Osteoblast (primary cell): Measurements from ENCODE around the gene SREK1IP1. TPM values are rescaled to one million over a fixed set of nuclear protein-coding genes. Genes with fewer than 3 reads are reported as not detected.

Experiments used
- DNase-seq: peaks from one replicate; pipeline ENCODE4 v3.0.0; 2011; ENCODE audit warnings: low spot score, mixed read lengths; ENCODE audit not compliant: insufficient read length; ENCODE audit errors: missing footprints
- H2AFZ ChIP-seq: 2 replicates; pipeline ENCODE4 v1.6.0; 2011; ENCODE audit warnings: mild to moderate bottlenecking, low read length
- H3K27ac ChIP-seq: 2 replicates; pipeline ENCODE4 v1.5.1; 2011; ENCODE audit warnings: mild to moderate bottlenecking, low read depth, low read length, moderate library complexity
- H3K27me3 ChIP-seq: 2 replicates; pipeline ENCODE4 v1.6.0; 2012; ENCODE audit warnings: mild to moderate bottlenecking, control low read depth, inconsistent platforms, low read length, moderate library complexity; ENCODE audit not compliant: insufficient read depth
- H3K36me3 ChIP-seq: 2 replicates; pipeline ENCODE4 v1.5.1; 2011; ENCODE audit warnings: mild to moderate bottlenecking, low read length, control low read depth, moderate library complexity; ENCODE audit not compliant: insufficient read depth
- H3K4me1 ChIP-seq: 2 replicates; pipeline ENCODE4 v1.5.1; 2011; ENCODE audit warnings: mild to moderate bottlenecking, low read length, control low read depth, moderate library complexity; ENCODE audit not compliant: insufficient read depth
- H3K4me2 ChIP-seq: 2 replicates; pipeline ENCODE4 v1.6.0; 2011; ENCODE audit warnings: mild to moderate bottlenecking, low read length; ENCODE audit not compliant: insufficient read depth
- H3K4me3 ChIP-seq: fragments of 200-600 bp; sonication (generic); 3 replicates; pipeline ENCODE4 v1.5.1; 2012; ENCODE audit warnings: mild to moderate bottlenecking, low read length, inconsistent platforms; ENCODE audit not compliant: insufficient read depth
- H3K79me2 ChIP-seq: 2 replicates; pipeline ENCODE4 v1.6.0; 2012; ENCODE audit warnings: mild to moderate bottlenecking, low read length, control low read depth, inconsistent platforms; ENCODE audit not compliant: insufficient read depth
- H3K9me3 ChIP-seq: 2 replicates; pipeline ENCODE4 v1.5.1; 2011; ENCODE audit warnings: low read depth, low read length, control low read depth
- H4K20me1 ChIP-seq: 2 replicates; pipeline ENCODE4 v1.6.0; 2012; ENCODE audit warnings: mild to moderate bottlenecking, low read length, control low read depth; ENCODE audit not compliant: insufficient read depth
- total RNA-seq: library from RNA; depleted of rRNA; stranded (reverse); fragments of >200 nt; gene quantifications from 2 replicates; pipeline ENCODE4 v1.2.3, GENCODE V29; 2012
- TF ChIP-seq, protein P1 (sequence below): IDR thresholded peaks from 2 replicates; pipeline ENCODE4 v1.5.1; 2011; ENCODE audit warnings: mild to moderate bottlenecking, low read depth, low read length, moderate library complexity; ENCODE audit errors: extremely low read depth

Gene SREK1IP1
- total RNA-seq, 1 donor, result 9.4 TPM

DNA sequence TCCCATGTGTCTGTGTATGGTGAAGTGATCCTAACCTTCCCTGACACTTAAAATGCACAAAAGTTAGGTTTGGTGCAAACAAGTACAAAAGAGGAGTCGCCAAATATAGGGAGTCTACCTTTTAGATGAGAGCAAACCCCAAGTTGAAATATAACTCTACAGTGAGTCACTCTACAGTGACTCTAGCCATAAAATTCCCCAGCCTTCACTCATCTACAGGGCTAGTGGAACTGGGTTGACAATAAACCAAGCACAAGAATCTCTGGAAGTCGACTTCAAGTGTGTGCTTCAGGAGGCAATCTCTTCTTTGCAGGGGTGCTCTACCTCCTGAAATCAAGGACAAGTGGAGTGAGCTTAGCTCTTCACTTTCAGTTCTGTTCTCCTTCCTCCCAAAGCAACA, 74.9 kb downstream of the SREK1IP1 start:
- TF ChIP-seq, protein P1, sequence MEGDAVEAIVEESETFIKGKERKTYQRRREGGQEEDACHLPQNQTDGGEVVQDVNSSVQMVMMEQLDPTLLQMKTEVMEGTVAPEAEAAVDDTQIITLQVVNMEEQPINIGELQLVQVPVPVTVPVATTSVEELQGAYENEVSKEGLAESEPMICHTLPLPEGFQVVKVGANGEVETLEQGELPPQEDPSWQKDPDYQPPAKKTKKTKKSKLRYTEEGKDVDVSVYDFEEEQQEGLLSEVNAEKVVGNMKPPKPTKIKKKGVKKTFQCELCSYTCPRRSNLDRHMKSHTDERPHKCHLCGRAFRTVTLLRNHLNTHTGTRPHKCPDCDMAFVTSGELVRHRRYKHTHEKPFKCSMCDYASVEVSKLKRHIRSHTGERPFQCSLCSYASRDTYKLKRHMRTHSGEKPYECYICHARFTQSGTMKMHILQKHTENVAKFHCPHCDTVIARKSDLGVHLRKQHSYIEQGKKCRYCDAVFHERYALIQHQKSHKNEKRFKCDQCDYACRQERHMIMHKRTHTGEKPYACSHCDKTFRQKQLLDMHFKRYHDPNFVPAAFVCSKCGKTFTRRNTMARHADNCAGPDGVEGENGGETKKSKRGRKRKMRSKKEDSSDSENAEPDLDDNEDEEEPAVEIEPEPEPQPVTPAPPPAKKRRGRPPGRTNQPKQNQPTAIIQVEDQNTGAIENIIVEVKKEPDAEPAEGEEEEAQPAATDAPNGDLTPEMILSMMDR, result no peak
- no peak for DNase-seq
- peaks cover 47% of the 10 kb centered on the region for H3K27me3 ChIP-seq

DNA sequence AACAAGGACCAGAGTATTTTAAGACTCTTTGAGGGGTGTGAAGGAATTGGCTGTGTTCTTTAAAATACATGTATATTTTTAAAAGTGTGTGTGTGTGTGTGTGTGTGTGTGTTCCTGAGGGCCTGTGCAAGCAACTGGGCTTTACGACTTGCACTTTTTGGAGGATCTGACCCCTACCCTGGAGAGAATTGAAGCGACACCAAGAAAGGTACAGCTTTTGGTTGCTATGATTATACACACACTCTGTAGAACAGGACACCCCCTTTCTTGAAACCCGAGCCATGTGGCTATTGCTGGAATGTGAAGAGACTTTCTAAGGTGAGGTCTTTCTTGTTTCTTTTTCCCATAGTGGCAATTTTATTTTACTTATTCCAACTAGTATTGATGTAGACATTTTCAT, 77.2 kb downstream of the SREK1IP1 start:
- H3K27me3 ChIP-seq, result peaks cover 52% of the 10 kb centered on the region
- H3K9me3 ChIP-seq, result no peaks in the 10 kb centered on the region
- H2AFZ ChIP-seq, result no peak overlapping the region
- no peaks in the 10 kb centered on the region for H3K36me3 ChIP-seq
- no peaks in the 10 kb centered on the region for H3K79me2 ChIP-seq
- H4K20me1 ChIP-seq, result no peaks in the 10 kb centered on the region
- H3K4me3 ChIP-seq, result no peak overlapping the region
- peak overlapping the region; percentile 74 for H3K4me2 ChIP-seq
- TF ChIP-seq, protein P1, result no peak
- no peak for DNase-seq
- no peak overlapping the region for H3K27ac ChIP-seq
- peaks cover 7% of the 10 kb centered on the region for H3K4me1 ChIP-seq

More for the DNA sequence above, 74.9 kb downstream of the SREK1IP1 start:
- Histone ChIP-seq H3K27ac (no peak overlapping the region), H3K9me3 (no peaks in the 10 kb centered on the region), H4K20me1 (no peaks in the 10 kb centered on the region), H3K4me1 (peaks cover 7% of the 10 kb centered on the region), H3K4me2 (no peak overlapping the region), H2AFZ (no peak overlapping the region), H3K36me3 (no peaks in the 10 kb centered on the region), H3K4me3 (no peak overlapping the region), H3K79me2 (no peaks in the 10 kb centered on the region)

DNA sequence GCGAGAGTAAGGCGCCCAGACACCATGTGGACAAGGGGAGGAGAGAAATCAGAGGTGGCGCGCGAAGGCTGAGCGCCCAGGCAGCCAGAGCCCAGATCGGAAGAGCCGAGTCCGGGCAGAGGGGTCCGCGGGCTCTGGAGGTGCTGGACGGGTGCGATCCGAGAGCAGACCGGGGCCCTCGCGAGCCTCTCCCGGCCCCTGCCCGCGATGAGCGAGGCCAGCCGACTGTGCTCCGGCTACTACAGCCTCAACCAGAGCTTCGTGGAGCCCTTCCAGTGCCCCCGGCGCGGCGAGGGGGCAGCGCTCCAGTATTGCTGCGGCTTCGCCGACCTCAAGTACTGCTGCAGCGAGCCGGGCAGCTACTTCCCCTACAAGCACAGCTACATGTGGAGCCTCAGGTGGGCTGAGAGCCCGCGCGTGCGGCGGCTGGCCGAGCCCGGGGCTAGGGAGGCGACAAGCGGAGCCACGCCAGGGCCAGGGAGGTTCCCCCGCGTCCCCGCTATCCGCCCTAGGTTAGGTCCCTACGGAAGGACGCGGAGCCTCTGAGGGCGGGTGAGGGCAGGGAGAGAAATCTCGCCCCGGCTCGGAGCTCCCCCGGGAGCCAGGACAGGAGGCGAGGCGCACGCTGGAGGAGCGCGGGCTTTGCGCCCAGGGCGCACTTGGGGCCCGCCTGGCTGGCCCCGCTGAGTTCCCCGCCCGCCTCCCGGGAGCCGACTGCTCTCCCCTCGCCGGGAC, 77.9 kb downstream of the SREK1IP1 start, which contains the start of gene SHISAL2B:
Gene SHISAL2B (plus strand): TSS at position 87 of the 735 bp plus-strand sequence. CDS start 121 bp downstream, at position 208.
- Histone ChIP-seq H3K4me3 (peak within 1 kb of the TSS; percentile 57), H3K27me3 (peaks cover 52% of the 10 kb centered on the region)

DNA sequence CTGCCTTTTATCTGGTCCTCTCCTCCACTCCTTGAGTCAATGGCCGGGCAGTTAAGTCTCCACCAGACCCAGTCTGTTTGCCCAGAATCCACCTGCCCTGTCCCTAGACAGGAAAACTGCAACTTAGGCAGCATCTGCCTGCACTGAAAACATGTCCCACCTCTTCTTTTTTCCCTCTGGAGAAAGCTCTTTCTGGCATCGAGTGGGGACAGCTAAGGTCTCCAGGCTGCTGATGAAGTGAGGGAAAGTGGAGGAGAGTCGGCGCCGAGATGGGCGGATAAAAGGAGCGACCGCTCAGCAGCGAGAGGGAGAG, 78.4 kb downstream of the SREK1IP1 start:
- TF ChIP-seq, protein P1, result no peak

More for the DNA sequence above, 77.9 kb downstream of the SREK1IP1 start, which contains the start of gene SHISAL2B:
- no peak within 1 kb of the TSS for H3K27ac ChIP-seq
- no peaks in the 10 kb centered on the region for H3K79me2 ChIP-seq
- TF ChIP-seq, protein P1, result no peak
- H3K4me2 ChIP-seq, result peak within 1 kb of the TSS; percentile 74
- H3K36me3 ChIP-seq, result no peaks in the 10 kb centered on the region
- H3K4me1 ChIP-seq, result peaks cover 7% of the 10 kb centered on the region
- DNase-seq, result peak; percentile 78
- H2AFZ ChIP-seq, result peak within 1 kb of the TSS; percentile 42
- no peaks in the 10 kb centered on the region for H4K20me1 ChIP-seq
- H3K9me3 ChIP-seq, result no peaks in the 10 kb centered on the region

More for the DNA sequence above, 78.4 kb downstream of the SREK1IP1 start:
- Histone ChIP-seq H3K4me2 (peak overlapping the region; percentile 74), H2AFZ (peak overlapping the region; percentile 42), H3K4me3 (peak overlapping the region; percentile 57), H3K27ac (no peak overlapping the region), H3K36me3 (no peaks in the 10 kb centered on the region), H4K20me1 (no peaks in the 10 kb centered on the region), H3K4me1 (peaks cover 7% of the 10 kb centered on the region), H3K9me3 (no peaks in the 10 kb centered on the region), H3K79me2 (no peaks in the 10 kb centered on the region), H3K27me3 (peaks cover 52% of the 10 kb centered on the region)
- DNase-seq, result no peak
